DND-41 (cell line): ENCODE data around the gene HDAC4.

Experiments
- CTCF ChIP-seq: IDR thresholded peaks from 2 replicates; pipeline ENCODE4 v1.5.1; 2012; ENCODE audit warnings: borderline replicate concordance, low read length, moderate library complexity, mild to moderate bottlenecking; ENCODE audit not compliant: poor library complexity, severe bottlenecking; ENCODE audit errors: extremely low read depth
- EZH2 ChIP-seq: IDR thresholded peaks from 3 replicates; pipeline ENCODE4 v1.6.1; 2012; ENCODE audit warnings: borderline replicate concordance, low read depth, mild to moderate bottlenecking, moderate library complexity, low read length, inconsistent platforms; ENCODE audit not compliant: severe bottlenecking

DNA sequence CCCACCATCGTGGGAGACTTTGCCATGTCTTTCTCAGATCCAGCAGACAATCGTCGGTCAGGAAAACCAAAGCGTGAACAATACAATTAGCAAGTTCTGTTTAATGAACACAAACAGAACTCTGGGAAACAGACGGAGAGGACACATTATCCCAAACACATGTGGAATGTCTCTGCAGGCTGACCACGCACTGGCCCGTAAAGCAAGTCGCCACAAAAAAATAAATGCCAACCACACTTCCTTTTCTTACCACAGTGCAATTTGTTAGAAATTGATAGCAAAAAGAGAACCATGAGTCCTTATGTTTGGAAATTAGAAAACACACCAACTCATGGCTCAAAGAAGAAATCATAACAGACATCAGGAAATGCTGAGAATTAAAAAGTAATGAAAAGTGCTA, 342.1 kb downstream of the HDAC4 start:
- TF ChIP-seq EZH2, result no peak
- no peak for TF ChIP-seq CTCF
